SH-SY5Y (cell line): ENCODE data around the gene CEACAM16.

ENCODE experiments used
- GATA2 ChIP-seq: IDR thresholded peaks from 2 replicates; pipeline ENCODE4 v1.6.1; 2011; ENCODE audit warnings: mild to moderate bottlenecking, low read depth, low read length
- GATA3 ChIP-seq: IDR thresholded peaks from 2 replicates; pipeline ENCODE4 v1.6.1; 2011; ENCODE audit warnings: low read depth, mild to moderate bottlenecking, low read length, moderate library complexity

- TF ChIP-seq GATA2 (no peak), GATA3 (no peak)
Measured at GRCh38 chr19:44681992-44682790, 16.8 kb upstream of the CEACAM16 start.
